HCT116 (cell line): Measurements from ENCODE around the gene BAHCC1. TPM values are rescaled to one million over a fixed set of nuclear protein-coding genes. Genes with fewer than 3 reads are reported as not detected.

Source experiments
- ATAC-seq: fragments of 200-7000 bp; cut with Tn5 transposase; 2 replicates; pipeline ENCODE4 v1.9.1; 2020; ENCODE audit warnings: mild to moderate bottlenecking, moderate library complexity
- BruUV-seq: library from RNA; stranded (reverse); fragments of 400-500 nt; replicated peaks from 2 replicates; lab custom pipeline; 2021; lab: Mats Ljungman, UMichigan
- CTCF ChIA-PET: fragments of 300-600 bp; sonication (Branson Sonifier 250); formaldehyde crosslinking; loops from one replicate; lab custom pipeline; 2021; ENCODE audit warnings: antibody characterized with exemption; lab: Charles Lee
- POLR2A ChIA-PET: fragments of 300-600, 350-600 bp; sonication (Branson Sonifier 250); formaldehyde crosslinking; loops from one replicate; lab custom pipeline; 2021; ENCODE audit warnings: antibody characterized with exemption; lab: Charles Lee
- RAD21 ChIA-PET, 2 experiments: fragments of 300-600 bp; sonication (Branson Sonifier 250); formaldehyde crosslinking; loops; one replicate each; lab custom pipeline; 2023; ENCODE audit warnings: low total read pairs in 2 of 2; ENCODE audit not compliant: uncharacterized antibody in 2 of 2, unreplicated experiment in 2 of 2, low non-redundant PET in 1 of 2; lab: Charles Lee
- DNase-seq: peaks from one replicate; pipeline ENCODE4 v3.0.0-alpha.2; 2010; ENCODE audit warnings: low read depth, low spot score
- H2AFZ ChIP-seq: fragments of 200-600 bp; shearing (Covaris generic), sonication (generic); 2 replicates; pipeline ENCODE4 v1.6.1; 2017; ENCODE audit warnings: low read depth, mixed run types, mixed read lengths, antibody characterized with exemption, low read length; ENCODE audit not compliant: poor library complexity, severe bottlenecking
- H3K27ac ChIP-seq: 2 replicates; pipeline ENCODE4 v1.5.1; 2012; ENCODE audit warnings: low read depth, low read length
- H3K27me3 ChIP-seq: fragments of 200-600 bp; sonication (generic); 2 replicates; pipeline ENCODE4 v1.6.1; 2016; ENCODE audit warnings: mixed run types, low read length, mixed read lengths; ENCODE audit not compliant: insufficient read depth
- H3K36me3 ChIP-seq, 2 experiments: fragments of 200-500 bp in 1 of 2; fragments of 200-600 bp in 1 of 2; sonication (Bioruptor generic) in 1 of 2; sonication (generic) in 1 of 2; 2 replicates each; pipeline versions ENCODE4 v1.5.1 to v1.6.1; 2014 to 2016; ENCODE audit warnings: low read length in 2 of 2, inconsistent platforms in 1 of 2, mixed read lengths in 1 of 2, mixed run types in 1 of 2; ENCODE audit not compliant: insufficient read depth in 2 of 2, control insufficient read depth in 1 of 2
- H3K4me1 ChIP-seq, 2 experiments: fragments of 200-600 bp in 1 of 2; sonication (generic) in 1 of 2; 2 replicates each; pipeline versions ENCODE4 v1.5.1 to v1.6.1; 2012 to 2017; ENCODE audit warnings: low read length in 2 of 2, inconsistent platforms in 1 of 2, mild to moderate bottlenecking in 1 of 2, mixed read lengths in 1 of 2, mixed run types in 1 of 2, moderate library complexity in 1 of 2; ENCODE audit not compliant: insufficient read depth in 2 of 2, control insufficient read depth in 1 of 2
- H3K4me2 ChIP-seq: fragments of 200-600 bp; sonication (generic); 2 replicates; pipeline ENCODE4 v1.6.1; 2017; ENCODE audit warnings: mixed run types, low read length, mixed read lengths
- H3K4me3 ChIP-seq, 2 experiments: fragments of 200-600 bp in 1 of 2; sonication (generic) in 1 of 2; replicated peaks in 1 of 2; 2 replicates each; pipeline ENCODE4 v1.5.1; 2011 to 2016; ENCODE audit warnings: low read length in 2 of 2, control low read depth in 1 of 2, low read depth in 1 of 2, mild to moderate bottlenecking in 1 of 2, mixed read lengths in 1 of 2, mixed run types in 1 of 2
- H3K79me2 ChIP-seq: fragments of 200-600 bp; sonication (generic); 2 replicates; pipeline ENCODE4 v1.6.1; 2017; ENCODE audit warnings: mild to moderate bottlenecking, mixed run types, low read length, moderate library complexity, mixed read lengths; ENCODE audit not compliant: insufficient read depth
- H3K9ac ChIP-seq: fragments of 200-600 bp; sonication (generic); 2 replicates; pipeline ENCODE4 v1.6.1; 2016; ENCODE audit warnings: low read length, mixed read lengths
- H3K9me2 ChIP-seq: fragments of 200-600 bp; sonication (generic), shearing (Covaris generic); 2 replicates; pipeline ENCODE4 v1.6.1; 2017; ENCODE audit warnings: mixed run types, mild to moderate bottlenecking, moderate library complexity; ENCODE audit not compliant: insufficient read depth
- H3K9me3 ChIP-seq, 2 experiments: fragments of 200-500 bp in 1 of 2; fragments of 200-600 bp in 1 of 2; sonication (Bioruptor generic) in 1 of 2; sonication (generic) in 1 of 2; 2 replicates each; pipeline ENCODE4 v1.6.1; 2014 to 2017; ENCODE audit warnings: low read length in 2 of 2, mixed read lengths in 2 of 2, inconsistent platforms in 1 of 2, low read depth in 1 of 2, mild to moderate bottlenecking in 1 of 2, mixed run types in 1 of 2, moderate library complexity in 1 of 2; ENCODE audit not compliant: control insufficient read depth in 1 of 2, insufficient read depth in 1 of 2
- H4K20me1 ChIP-seq: fragments of 200-600 bp; sonication (generic), shearing (Covaris generic); 2 replicates; pipeline ENCODE4 v1.6.1; 2017; ENCODE audit warnings: mixed run types, mild to moderate bottlenecking, moderate library complexity; ENCODE audit not compliant: insufficient read depth
- ELF1 ChIP-seq: IDR thresholded peaks from 2 replicates; pipeline ENCODE4 v1.6.1; 2012; ENCODE audit warnings: low read depth, borderline replicate concordance
- POLR2AphosphoS5 ChIP-seq: IDR thresholded peaks from 2 replicates; pipeline ENCODE4 v1.6.1; 2011; ENCODE audit warnings: mild to moderate bottlenecking, low read depth, low read length, moderate library complexity
- REST ChIP-seq: IDR thresholded peaks from 2 replicates; pipeline ENCODE4 v1.6.1; 2012; ENCODE audit warnings: low read depth
- intact Hi-C: fragments of 100-400 bp; cut with micrococcal nuclease; formaldehyde crosslinking; loops from 2 replicates; pipeline ENCODE4 v1.10.0; 2022
- total RNA-seq: library from RNA; stranded (reverse); gene quantifications from one replicate; pipeline ENCODE4 v1.2.1, GENCODE V29; 2021; ENCODE audit not compliant: unreplicated experiment

BAHCC1 gene
- total RNA-seq, 1 experiment from 2014 or later = 45.2 TPM

- BruUV-seq = no TSS peak
- Histone ChIP-seq H4K20me1 (peaks cover 35% of the 10 kb centered on the region; the same call in 1 of the 2 replicates), H3K4me1 (peaks cover 29 to 83% of the 10 kb centered on the region in 2 experiments), H3K9me3 (no peaks in the 10 kb centered on the region), H3K9ac (peak overlapping the region; percentile 94), H3K4me3 (peak overlapping the region; percentile 81 to 90), H2AFZ (no peak overlapping the region), H3K27ac (peak overlapping the region; percentile 100), H3K36me3 (peaks cover 19 to 34% of the 10 kb centered on the region in 2 experiments), H3K4me2 (peak overlapping the region; percentile 100), H3K27me3 (no peaks in the 10 kb centered on the region), H3K79me2 (peaks cover 76% of the 10 kb centered on the region), H3K9me2 (no peaks in the 10 kb centered on the region)
- intact Hi-C loops = no loop called here
- CTCF ChIA-PET = interaction anchor here (1.1 kb wide), 1 partner anchor 39 kb away, joined by 3 read pairs; the partner anchor contains the start of gene FAAP100
- ATAC-seq (peak; percentile 13), DNase-seq (no peak)
- RAD21 ChIA-PET = no interaction called here
- POLR2A ChIA-PET = interaction anchor here (1.0 to 2.4 kb wide), 9 partner anchors 9 to 184 kb away, joined by 3 to 12 read pairs (median 6); partner anchors contain the start of genes BAHCC1, FAAP100 and FSCN2
- TF ChIP-seq ELF1 (no peak), POLR2AphosphoS5 (peak; percentile 41; the same call in 1 of the 2 replicates), REST (no peak)
Measured at GRCh38 chr17:81513372-81513752, 118.1 kb downstream of the BAHCC1 start.
